Testis (tissue), 3 donors: ENCODE results near the gene ZC3H7B. TPM values are rescaled to one million over a fixed set of nuclear protein-coding genes. Genes with fewer than 3 reads are reported as not detected.

Source experiments
- DNase-seq: peaks from one replicate; pipeline ENCODE4 v3.0.0-alpha.2; 2019
- H3K27ac ChIP-seq, 2 donors: fragments of 200-600 bp; sonication (generic); one replicate each; pipeline ENCODE4 v1.5.1; 2019
- H3K27me3 ChIP-seq: fragments of 200-600 bp; sonication (generic); one replicate; pipeline ENCODE4 v1.5.1; 2019
- H3K36me3 ChIP-seq: fragments of 200-600 bp; sonication (generic); one replicate; pipeline ENCODE4 v1.5.1; 2017; ENCODE audit warnings: low read depth; ENCODE audit errors: missing control alignments
- H3K4me1 ChIP-seq: fragments of 200-600 bp; sonication (generic); one replicate; pipeline ENCODE4 v1.5.1; 2019
- H3K4me3 ChIP-seq, 2 donors: fragments of 200-600 bp; sonication (generic); one replicate each; pipeline ENCODE4 v1.5.1; 2017 to 2019
- H3K9me3 ChIP-seq: fragments of 200-600 bp; sonication (generic); one replicate; pipeline ENCODE4 v1.5.1; 2017
- CTCF ChIP-seq, 3 experiments: fragments of 450-650 bp in 2 of 3; fragments of 200-600 bp in 1 of 3; sonication (generic) in 1 of 3; IDR thresholded peaks; one replicate each; pipeline ENCODE4 v1.5.1; 2016 to 2019; ENCODE audit warnings: antibody characterized with exemption in 3 of 3, mild to moderate bottlenecking in 2 of 3, moderate library complexity in 1 of 3
- POLR2A ChIP-seq: fragments of 450-650 bp; IDR thresholded peaks from one replicate; pipeline ENCODE4 v1.6.1; 2017; ENCODE audit warnings: antibody characterized with exemption, mild to moderate bottlenecking, moderate library complexity
- WGBS, 2 donors: methylation state at CpG; one replicate each; pipeline ENCODE4 v1.1.5; 2018; 5-methylcytosine and 5-hydroxymethylcytosine counted together
- intact Hi-C: fragments of 100-400 bp; cut with DNase I; formaldehyde crosslinking; loops from one replicate; pipeline ENCODE4 v1.15.1; 2023; ENCODE audit warnings: low total_unique reads
- polyA plus RNA-seq: library from polyadenylated mRNA; stranded (reverse); fragments of 350-450 nt; fragmentation: Illumina TruSeq; extraction: RNeasy Lipid Tissue Mini Kit (QIAGEN cat#74804); gene quantifications from one replicate; pipeline ENCODE4 v1.2.3, GENCODE V29; 2014; ENCODE audit warnings: low read depth, low replicate concordance; ENCODE audit not compliant: insufficient read depth
- total RNA-seq, 2 donors: library from RNA; depleted of rRNA; stranded (reverse); fragments of >200 nt; gene quantifications; one replicate each; pipeline ENCODE4 v1.2.3, GENCODE V29; 2016

The ZC3H7B gene
- total and polyA plus RNA-seq, 3 donors from 2014 or later, result 38.9 to 63.0 (median 56.4) TPM

GRCh38 chr22:41273128-41273527 is 28.2 kb upstream of the ZC3H7B start:
- 93 to 94% methylated on average over 7 of the region's 7 CpGs for WGBS, 2 donors
- H3K27me3 ChIP-seq, result no peaks in the 10 kb centered on the region

GRCh38 chr22:41274856-41275255 is 26.5 kb upstream of the ZC3H7B start:
- Histone ChIP-seq H3K27ac (no peak overlapping the region), H3K4me3 (no peak overlapping the region), H3K36me3 (no peaks in the 10 kb centered on the region), H3K9me3 (no peaks in the 10 kb centered on the region), H3K27me3 (no peaks in the 10 kb centered on the region), H3K4me1 (peaks cover 33% of the 10 kb centered on the region)
- peak; percentile 82 for DNase-seq
- WGBS, 2 donors, result 59 to 83% methylated on average over 4 of the region's 4 CpGs
- intact Hi-C loops, result no loop called here
- no peak for TF ChIP-seq CTCF (IDR thresholded peaks at IDR 0.05)
- no peak for TF ChIP-seq POLR2A

More at GRCh38 chr22:41273128-41273527, 28.2 kb upstream of the ZC3H7B start:
- Histone ChIP-seq H3K36me3 (no peaks in the 10 kb centered on the region), H3K27ac (peak overlapping the region in 1 of 2 donors; percentile 50), H3K4me1 (peaks cover 21% of the 10 kb centered on the region), H3K4me3 (no peak overlapping the region), H3K9me3 (no peaks in the 10 kb centered on the region)
- TF ChIP-seq CTCF (IDR thresholded peaks at IDR 0.05), result no peak
- no peak for TF ChIP-seq POLR2A
- intact Hi-C loops, result no loop called here
- no peak for DNase-seq

GRCh38 chr22:41280065-41280464 is 21.3 kb upstream of the ZC3H7B start:
- intact Hi-C loops, result no loop called here

GRCh38 chr22:41280854-41281253 is 20.5 kb upstream of the ZC3H7B start:
- intact Hi-C loops, result no loop called here
- TF ChIP-seq POLR2A (no peak), CTCF (IDR thresholded peaks at IDR 0.05) (no peak)
- Histone ChIP-seq H3K36me3 (no peaks in the 10 kb centered on the region), H3K4me1 (peaks cover 38% of the 10 kb centered on the region), H3K9me3 (no peaks in the 10 kb centered on the region), H3K27ac (peak overlapping the region; percentile 43 to 67), H3K4me3 (no peak overlapping the region), H3K27me3 (no peaks in the 10 kb centered on the region)
- DNase-seq, result no peak
- WGBS, 2 donors, result 74 to 81% methylated on average over 2 of the region's 2 CpGs

More at GRCh38 chr22:41280065-41280464, 21.3 kb upstream of the ZC3H7B start:
- no peaks in the 10 kb centered on the region for H3K9me3 ChIP-seq
- TF ChIP-seq CTCF (IDR thresholded peaks at IDR 0.05), result no peak
- 53 to 68% methylated on average over 3 of the region's 3 CpGs for WGBS, 2 donors
- H3K4me3 ChIP-seq, result no peak overlapping the region
- H3K4me1 ChIP-seq, result peaks cover 42% of the 10 kb centered on the region
- peak overlapping the region in 1 of 2 donors; percentile 6 for H3K27ac ChIP-seq
- H3K36me3 ChIP-seq, result no peaks in the 10 kb centered on the region
- H3K27me3 ChIP-seq, result no peaks in the 10 kb centered on the region
- no peak for DNase-seq

- Histone ChIP-seq H3K27ac (peak overlapping the region; percentile 46 to 89), H3K4me3 (no peak overlapping the region), H3K36me3 (no peaks in the 10 kb centered on the region)
Measured at GRCh38 chr22:41284465-41284864, 16.9 kb upstream of the ZC3H7B start.

More at GRCh38 chr22:41284465-41284864, 16.9 kb upstream of the ZC3H7B start:
- no peaks in the 10 kb centered on the region for H3K9me3 ChIP-seq
- intact Hi-C loops, result no loop called here
- no peak for DNase-seq
- WGBS, 2 donors, result 61 to 80% methylated on average over 10 of the region's 10 CpGs
- TF ChIP-seq POLR2A (no peak), CTCF (IDR thresholded peaks at IDR 0.05) (no peak)
- H3K27me3 ChIP-seq, result no peaks in the 10 kb centered on the region
- H3K4me1 ChIP-seq, result peaks cover 27% of the 10 kb centered on the region
